ENCODE measurements around the gene DCAF11. TPM values are rescaled to one million over a fixed set of nuclear protein-coding genes. Genes with fewer than 3 reads are reported as not detected.
A peak's percentile ranks its signal among the peaks of the same experiment; 100 is the strongest.

DCAF11 gene
- total RNA-seq, 1 donor from 2014 or later: 54.1 TPM

- peaks cover 44% of the 10 kb centered on the region for H3K4me1 Mint-ChIP-seq (ENCODE audit: low read depth, unreplicated experiment)
- peaks cover 10% of the 10 kb centered on the region for H3K36me3 Mint-ChIP-seq (ENCODE audit: unreplicated experiment)
- H3K9me3 Mint-ChIP-seq (ENCODE audit: unreplicated experiment): peaks cover 16% of the 10 kb centered on the region
- no peak for TF ChIP-seq CTCF (IDR thresholded peaks at IDR 0.05; ENCODE audit: partially characterized antibody, unreplicated experiment)
- H3K27me3 Mint-ChIP-seq (ENCODE audit: unreplicated experiment): peaks cover 5% of the 10 kb centered on the region
- no peak overlapping the region for H3K4me3 Mint-ChIP-seq (ENCODE audit: unreplicated experiment)
- H3K27ac Mint-ChIP-seq (ENCODE audit: unreplicated experiment): peak overlapping the region; percentile 8
- DNase-seq: no peak
Measured at GRCh38 chr14:24087004-24087403, 27.6 kb upstream of the DCAF11 start.

- Mint-ChIP-seq H3K27me3 (ENCODE audit: unreplicated experiment) (peaks cover 9% of the 10 kb centered on the region), H3K36me3 (ENCODE audit: unreplicated experiment) (peaks cover 10% of the 10 kb centered on the region), H3K4me3 (ENCODE audit: unreplicated experiment) (no peak overlapping the region), H3K9me3 (ENCODE audit: unreplicated experiment) (peaks cover 13% of the 10 kb centered on the region), H3K27ac (ENCODE audit: unreplicated experiment) (no peak overlapping the region), H3K4me1 (ENCODE audit: low read depth, unreplicated experiment) (peaks cover 35% of the 10 kb centered on the region)
- no peak for TF ChIP-seq CTCF (IDR thresholded peaks at IDR 0.05; ENCODE audit: partially characterized antibody, unreplicated experiment)
- DNase-seq: no peak
Measured at GRCh38 chr14:24088095-24088494, 26.5 kb upstream of the DCAF11 start.

GRCh38 chr14:24089890-24090289 is 24.7 kb upstream of the DCAF11 start:
- Mint-ChIP-seq H3K4me1 (ENCODE audit: low read depth, unreplicated experiment) (peaks cover 34% of the 10 kb centered on the region), H3K9me3 (ENCODE audit: unreplicated experiment) (peaks cover 16% of the 10 kb centered on the region), H3K27ac (ENCODE audit: unreplicated experiment) (peak overlapping the region; percentile 70), H3K36me3 (ENCODE audit: unreplicated experiment) (peaks cover 8% of the 10 kb centered on the region), H3K27me3 (ENCODE audit: unreplicated experiment) (peaks cover 15% of the 10 kb centered on the region), H3K4me3 (ENCODE audit: unreplicated experiment) (no peak overlapping the region)
- TF ChIP-seq CTCF (IDR thresholded peaks at IDR 0.05; ENCODE audit: partially characterized antibody, unreplicated experiment): no peak
- DNase-seq: no peak

GRCh38 chr14:24092110-24092504 is 22.5 kb upstream of the DCAF11 start:
- TF ChIP-seq CTCF (IDR thresholded peaks at IDR 0.05; ENCODE audit: partially characterized antibody, unreplicated experiment): no peak
- peaks cover 14% of the 10 kb centered on the region for H3K9me3 Mint-ChIP-seq (ENCODE audit: unreplicated experiment)
- H3K4me1 Mint-ChIP-seq (ENCODE audit: low read depth, unreplicated experiment): peaks cover 30% of the 10 kb centered on the region
- peak overlapping the region; percentile 28 for H3K27ac Mint-ChIP-seq (ENCODE audit: unreplicated experiment)
- DNase-seq: no peak
- peaks cover 5% of the 10 kb centered on the region for H3K36me3 Mint-ChIP-seq (ENCODE audit: unreplicated experiment)
- peak overlapping the region; percentile 52 for H3K4me3 Mint-ChIP-seq (ENCODE audit: unreplicated experiment)
- H3K27me3 Mint-ChIP-seq (ENCODE audit: unreplicated experiment): peaks cover 16% of the 10 kb centered on the region

GRCh38 chr14:24092505-24093206 is 21.9 kb upstream of the DCAF11 start:
- TF ChIP-seq CTCF (IDR thresholded peaks at IDR 0.05; ENCODE audit: partially characterized antibody, unreplicated experiment): no peak
- peak overlapping the region; percentile 82 for H3K4me3 Mint-ChIP-seq (ENCODE audit: unreplicated experiment)
- no peaks in the 10 kb centered on the region for H3K36me3 Mint-ChIP-seq (ENCODE audit: unreplicated experiment)
- peak overlapping the region; percentile 94 for H3K27ac Mint-ChIP-seq (ENCODE audit: unreplicated experiment)
- H3K4me1 Mint-ChIP-seq (ENCODE audit: low read depth, unreplicated experiment): peaks cover 29% of the 10 kb centered on the region
- DNase-seq: no peak
- peaks cover 12% of the 10 kb centered on the region for H3K9me3 Mint-ChIP-seq (ENCODE audit: unreplicated experiment)
- H3K27me3 Mint-ChIP-seq (ENCODE audit: unreplicated experiment): peaks cover 14% of the 10 kb centered on the region
